ENCODE data around the gene GUCA2B.

Gene GUCA2B

GRCh38 chr1:42143896-42144710 lies 9.1 kb upstream of the GUCA2B start:
- DNase-seq: no peak

- DNase-seq: no peak
Observed at GRCh38 chr1:42144711-42145388, 8.4 kb upstream of the GUCA2B start.

- DNase-seq: no peak
Observed at GRCh38 chr1:42145389-42145716, 7.9 kb upstream of the GUCA2B start.

- DNase-seq: no peak
Observed at GRCh38 chr1:42145764-42146625, 7.2 kb upstream of the GUCA2B start.

- DNase-seq: peak in 1 of 2 donors; percentile 72
Observed at GRCh38 chr1:42146626-42147320, 6.4 kb upstream of the GUCA2B start.

GRCh38 chr1:42148166-42148565 lies 5.0 kb upstream of the GUCA2B start:
- DNase-seq: no peak

GRCh38 chr1:42150651-42151050 lies 2.6 kb upstream of the GUCA2B start:
- peak; percentile 34 to 57 for DNase-seq

GRCh38 chr1:42152119-42152518 lies 1.1 kb upstream of the GUCA2B start:
- DNase-seq: no peak

GRCh38 chr1:42153624-42154023 lies 414 bp downstream of the GUCA2B start:
- DNase-seq: peak in 1 of 2 donors; percentile 52

- no peak for DNase-seq
Observed at GRCh38 chr1:42154685-42155084, 1.5 kb downstream of the GUCA2B start.

GRCh38 chr1:42155362-42155761 lies 2.2 kb downstream of the GUCA2B start:
- DNase-seq: no peak

GRCh38 chr1:42157667-42158066 lies 4.5 kb downstream of the GUCA2B start:
- no peak for DNase-seq

GRCh38 chr1:42158189-42158588 lies 5.0 kb downstream of the GUCA2B start:
- DNase-seq: no peak

GRCh38 chr1:42162181-42162580 lies 9.0 kb downstream of the GUCA2B start:
- DNase-seq: no peak

GRCh38 chr1:42163114-42163513 lies 9.9 kb downstream of the GUCA2B start:
- DNase-seq: no peak

GRCh38 chr1:42163536-42164503 lies 10.6 kb downstream of the GUCA2B start:
- DNase-seq: no peak

GRCh38 chr1:42164551-42165420 lies 11.6 kb downstream of the GUCA2B start, which contains the start of gene GUCA2A:
GUCA2A (minus strand) TSS chr1:42164745; CDS start chr1:42164712, 33 bp downstream.
- no peak for DNase-seq

- DNase-seq: no peak
Observed at GRCh38 chr1:42165511-42166210, 12.5 kb downstream of the GUCA2B start.

- no peak for DNase-seq
Observed at GRCh38 chr1:42167611-42168390, 14.6 kb downstream of the GUCA2B start.

Measured in inflammatory macrophage treated with lipopolysaccharide for 1 hour (primary cell).